NB4 (cell line): ENCODE results near the gene SOX12.

Source experiments
- MYC ChIP-seq: IDR thresholded peaks from 2 replicates; pipeline ENCODE4 v1.6.1; 2011; ENCODE audit warnings: low read depth, low read length
- POLR2A ChIP-seq: IDR thresholded peaks from 2 replicates; pipeline ENCODE4 v1.6.1; 2011; ENCODE audit warnings: mild to moderate bottlenecking; ENCODE audit not compliant: insufficient read length; ENCODE audit errors: extremely low read depth
- TF ChIP-seq, protein P1 (sequence below): IDR thresholded peaks from one replicate; pipeline ENCODE4 v1.5.1; 2012; ENCODE audit warnings: low read depth, low read length
- TF ChIP-seq, protein P2 (sequence below): IDR thresholded peaks from 2 replicates; pipeline ENCODE4 v1.6.1; 2011; ENCODE audit warnings: low read depth, low read length

DNA sequence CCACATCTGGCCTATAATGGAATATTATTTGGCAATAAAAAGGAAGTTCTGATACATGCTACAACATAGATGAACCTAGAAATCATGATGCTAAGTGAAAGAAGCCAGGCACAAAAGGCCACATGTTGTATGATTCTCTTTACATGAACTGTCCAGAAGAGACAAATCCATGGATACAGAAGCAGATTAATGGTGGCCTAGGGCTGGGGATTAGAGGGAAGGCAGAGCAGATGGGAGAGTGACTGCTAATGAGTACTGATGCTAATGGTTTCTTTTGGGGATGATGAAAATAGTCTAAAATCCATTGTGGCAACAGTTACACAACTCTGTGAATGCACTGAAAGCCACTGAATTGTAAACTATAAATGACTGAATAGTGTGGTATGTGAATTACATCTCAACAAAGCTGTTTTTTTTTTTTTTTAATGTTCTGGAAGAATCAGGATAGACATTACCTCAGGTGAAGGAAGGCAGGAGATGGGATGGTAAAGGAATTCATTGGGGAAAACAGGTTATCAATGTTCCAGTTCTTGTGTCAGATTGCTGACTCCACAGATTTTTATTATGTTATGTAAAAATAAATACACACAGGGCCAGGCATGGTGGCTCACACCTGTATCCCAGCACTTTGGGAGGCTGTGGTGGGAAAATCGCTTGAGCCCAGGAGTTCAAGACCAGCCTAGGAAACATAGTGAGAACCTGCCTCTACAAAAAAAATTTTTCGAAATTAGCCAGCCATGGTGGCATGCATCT is 8.9 kb upstream of the SOX12 start:
- TF ChIP-seq, protein P1, sequence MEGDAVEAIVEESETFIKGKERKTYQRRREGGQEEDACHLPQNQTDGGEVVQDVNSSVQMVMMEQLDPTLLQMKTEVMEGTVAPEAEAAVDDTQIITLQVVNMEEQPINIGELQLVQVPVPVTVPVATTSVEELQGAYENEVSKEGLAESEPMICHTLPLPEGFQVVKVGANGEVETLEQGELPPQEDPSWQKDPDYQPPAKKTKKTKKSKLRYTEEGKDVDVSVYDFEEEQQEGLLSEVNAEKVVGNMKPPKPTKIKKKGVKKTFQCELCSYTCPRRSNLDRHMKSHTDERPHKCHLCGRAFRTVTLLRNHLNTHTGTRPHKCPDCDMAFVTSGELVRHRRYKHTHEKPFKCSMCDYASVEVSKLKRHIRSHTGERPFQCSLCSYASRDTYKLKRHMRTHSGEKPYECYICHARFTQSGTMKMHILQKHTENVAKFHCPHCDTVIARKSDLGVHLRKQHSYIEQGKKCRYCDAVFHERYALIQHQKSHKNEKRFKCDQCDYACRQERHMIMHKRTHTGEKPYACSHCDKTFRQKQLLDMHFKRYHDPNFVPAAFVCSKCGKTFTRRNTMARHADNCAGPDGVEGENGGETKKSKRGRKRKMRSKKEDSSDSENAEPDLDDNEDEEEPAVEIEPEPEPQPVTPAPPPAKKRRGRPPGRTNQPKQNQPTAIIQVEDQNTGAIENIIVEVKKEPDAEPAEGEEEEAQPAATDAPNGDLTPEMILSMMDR = no peak
- TF ChIP-seq POLR2A (no peak), MYC (no peak)
- TF ChIP-seq, protein P2, sequence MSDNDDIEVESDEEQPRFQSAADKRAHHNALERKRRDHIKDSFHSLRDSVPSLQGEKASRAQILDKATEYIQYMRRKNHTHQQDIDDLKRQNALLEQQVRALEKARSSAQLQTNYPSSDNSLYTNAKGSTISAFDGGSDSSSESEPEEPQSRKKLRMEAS = no peak
